ENCODE measurements around the gene SULT1C4. TPM values are rescaled to one million over a fixed set of nuclear protein-coding genes. Genes with fewer than 3 reads are reported as not detected.

SULT1C4 gene
- polyA plus RNA-seq, 1 donor from 2014 or later, result not detected

- H4K20me1 ChIP-seq (ENCODE audit: insufficient read depth), result no peaks in the 10 kb centered on the region
- no peaks in the 10 kb centered on the region for H3F3A ChIP-seq (ENCODE audit: insufficient read depth, low read length, poor library complexity, severe bottlenecking)
- no peak overlapping the region for H2AFZ ChIP-seq (ENCODE audit: low read depth, low read length)
- TF ChIP-seq CTCF (IDR thresholded peaks at IDR 0.05; ENCODE audit: poor library complexity, severe bottlenecking) (no peak), POLR2AphosphoS5 (IDR thresholded peaks at IDR 0.05) (no peak), EP300 (conservative IDR thresholded peaks at IDR 0.05; ENCODE audit: poor library complexity, severe bottlenecking) (no peak), REST (IDR thresholded peaks at IDR 0.05; ENCODE audit: borderline replicate concordance) (no peak), RAD21 (conservative IDR thresholded peaks at IDR 0.05) (no peak), SMC3 (conservative IDR thresholded peaks at IDR 0.05; ENCODE audit: poor library complexity) (no peak), TAF1 (IDR thresholded peaks at IDR 0.05; ENCODE audit: low read depth) (no peak), MXI1 (conservative IDR thresholded peaks at IDR 0.05; ENCODE audit: poor library complexity, severe bottlenecking) (no peak), EZH2 (IDR thresholded peaks at IDR 0.05; ENCODE audit: borderline replicate concordance, insufficient read depth, low read length, poor library complexity, severe bottlenecking) (no peak)
- H3K9ac ChIP-seq (ENCODE audit: low read length), result no peak overlapping the region
- H3K36me3 ChIP-seq (ENCODE audit: insufficient read depth, low read length), result no peaks in the 10 kb centered on the region
- H3K4me2 ChIP-seq (ENCODE audit: low read length), result no peak overlapping the region
- H3K27ac ChIP-seq (ENCODE audit: low read length), result no peak overlapping the region
- no peaks in the 10 kb centered on the region for H3K27me3 ChIP-seq (ENCODE audit: insufficient read depth, low read depth, low read length)
- no peaks in the 10 kb centered on the region for H3K79me2 ChIP-seq (replicated peaks; ENCODE audit: insufficient read depth, low read length)
- H3K9me2 ChIP-seq (ENCODE audit: insufficient read depth, low read length), result no peaks in the 10 kb centered on the region
- H3K4me3 ChIP-seq (ENCODE audit: low read length), result no peak overlapping the region
- H3K9me3 ChIP-seq (ENCODE audit: low read length), result no peaks in the 10 kb centered on the region
Measured at GRCh38 chr2:108392029-108392428, 14.3 kb downstream of the SULT1C4 start.

GRCh38 chr2:108393197-108393596, 15.4 kb downstream of the SULT1C4 start:
- no peak overlapping the region for H3K4me2 ChIP-seq (ENCODE audit: low read length)
- no peaks in the 10 kb centered on the region for H3K9me2 ChIP-seq (ENCODE audit: insufficient read depth, low read length)
- no peak overlapping the region for H3K27ac ChIP-seq (ENCODE audit: low read length)
- no peak overlapping the region for H2AFZ ChIP-seq (ENCODE audit: low read depth, low read length)
- no peaks in the 10 kb centered on the region for H4K20me1 ChIP-seq (ENCODE audit: insufficient read depth)
- no peaks in the 10 kb centered on the region for H3K27me3 ChIP-seq (ENCODE audit: insufficient read depth, low read depth, low read length)
- no peaks in the 10 kb centered on the region for H3F3A ChIP-seq (ENCODE audit: insufficient read depth, low read length, poor library complexity, severe bottlenecking)
- H3K36me3 ChIP-seq (ENCODE audit: insufficient read depth, low read length), result no peaks in the 10 kb centered on the region
- no peaks in the 10 kb centered on the region for H3K9me3 ChIP-seq (ENCODE audit: low read length)
- TF ChIP-seq RAD21 (conservative IDR thresholded peaks at IDR 0.05) (no peak), REST (IDR thresholded peaks at IDR 0.05; ENCODE audit: borderline replicate concordance) (no peak), MXI1 (conservative IDR thresholded peaks at IDR 0.05; ENCODE audit: poor library complexity, severe bottlenecking) (no peak), POLR2AphosphoS5 (IDR thresholded peaks at IDR 0.05) (no peak), CTCF (IDR thresholded peaks at IDR 0.05; ENCODE audit: poor library complexity, severe bottlenecking) (no peak), SMC3 (conservative IDR thresholded peaks at IDR 0.05; ENCODE audit: poor library complexity) (no peak)
- H3K4me3 ChIP-seq (ENCODE audit: low read length), result no peak overlapping the region
- H3K79me2 ChIP-seq (replicated peaks; ENCODE audit: insufficient read depth, low read length), result no peaks in the 10 kb centered on the region
- H3K9ac ChIP-seq (ENCODE audit: low read length), result no peak overlapping the region

Measured in neural cell (in vitro differentiated cells).